ENCODE data around the gene CCDC50.

DNA sequence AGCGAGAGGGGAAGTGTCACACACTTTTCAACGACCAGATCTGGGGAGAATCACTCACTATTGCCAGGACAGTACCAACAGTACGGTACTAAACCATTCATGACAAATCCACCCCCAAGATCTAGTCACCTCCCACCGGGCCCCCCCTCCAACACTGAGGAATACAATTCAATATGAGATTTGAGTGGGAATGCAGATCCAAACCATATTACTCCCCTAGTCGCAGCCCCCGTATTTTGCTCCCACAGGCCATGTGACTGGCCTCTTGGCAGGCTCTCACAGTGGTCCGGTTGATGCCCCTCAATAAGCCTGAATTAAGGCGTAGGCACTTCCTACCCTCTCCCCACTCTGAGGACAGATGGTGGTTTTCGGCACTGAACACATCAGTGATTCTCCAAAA lies 86.4 kb downstream of the CCDC50 start:
- TF ChIP-seq, protein P1, sequence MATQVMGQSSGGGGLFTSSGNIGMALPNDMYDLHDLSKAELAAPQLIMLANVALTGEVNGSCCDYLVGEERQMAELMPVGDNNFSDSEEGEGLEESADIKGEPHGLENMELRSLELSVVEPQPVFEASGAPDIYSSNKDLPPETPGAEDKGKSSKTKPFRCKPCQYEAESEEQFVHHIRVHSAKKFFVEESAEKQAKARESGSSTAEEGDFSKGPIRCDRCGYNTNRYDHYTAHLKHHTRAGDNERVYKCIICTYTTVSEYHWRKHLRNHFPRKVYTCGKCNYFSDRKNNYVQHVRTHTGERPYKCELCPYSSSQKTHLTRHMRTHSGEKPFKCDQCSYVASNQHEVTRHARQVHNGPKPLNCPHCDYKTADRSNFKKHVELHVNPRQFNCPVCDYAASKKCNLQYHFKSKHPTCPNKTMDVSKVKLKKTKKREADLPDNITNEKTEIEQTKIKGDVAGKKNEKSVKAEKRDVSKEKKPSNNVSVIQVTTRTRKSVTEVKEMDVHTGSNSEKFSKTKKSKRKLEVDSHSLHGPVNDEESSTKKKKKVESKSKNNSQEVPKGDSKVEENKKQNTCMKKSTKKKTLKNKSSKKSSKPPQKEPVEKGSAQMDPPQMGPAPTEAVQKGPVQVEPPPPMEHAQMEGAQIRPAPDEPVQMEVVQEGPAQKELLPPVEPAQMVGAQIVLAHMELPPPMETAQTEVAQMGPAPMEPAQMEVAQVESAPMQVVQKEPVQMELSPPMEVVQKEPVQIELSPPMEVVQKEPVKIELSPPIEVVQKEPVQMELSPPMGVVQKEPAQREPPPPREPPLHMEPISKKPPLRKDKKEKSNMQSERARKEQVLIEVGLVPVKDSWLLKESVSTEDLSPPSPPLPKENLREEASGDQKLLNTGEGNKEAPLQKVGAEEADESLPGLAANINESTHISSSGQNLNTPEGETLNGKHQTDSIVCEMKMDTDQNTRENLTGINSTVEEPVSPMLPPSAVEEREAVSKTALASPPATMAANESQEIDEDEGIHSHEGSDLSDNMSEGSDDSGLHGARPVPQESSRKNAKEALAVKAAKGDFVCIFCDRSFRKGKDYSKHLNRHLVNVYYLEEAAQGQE (IDR thresholded peaks at IDR 0.05; ENCODE audit: insufficient replicate concordance, low read depth) = no peak
- TF ChIP-seq, protein P2, sequence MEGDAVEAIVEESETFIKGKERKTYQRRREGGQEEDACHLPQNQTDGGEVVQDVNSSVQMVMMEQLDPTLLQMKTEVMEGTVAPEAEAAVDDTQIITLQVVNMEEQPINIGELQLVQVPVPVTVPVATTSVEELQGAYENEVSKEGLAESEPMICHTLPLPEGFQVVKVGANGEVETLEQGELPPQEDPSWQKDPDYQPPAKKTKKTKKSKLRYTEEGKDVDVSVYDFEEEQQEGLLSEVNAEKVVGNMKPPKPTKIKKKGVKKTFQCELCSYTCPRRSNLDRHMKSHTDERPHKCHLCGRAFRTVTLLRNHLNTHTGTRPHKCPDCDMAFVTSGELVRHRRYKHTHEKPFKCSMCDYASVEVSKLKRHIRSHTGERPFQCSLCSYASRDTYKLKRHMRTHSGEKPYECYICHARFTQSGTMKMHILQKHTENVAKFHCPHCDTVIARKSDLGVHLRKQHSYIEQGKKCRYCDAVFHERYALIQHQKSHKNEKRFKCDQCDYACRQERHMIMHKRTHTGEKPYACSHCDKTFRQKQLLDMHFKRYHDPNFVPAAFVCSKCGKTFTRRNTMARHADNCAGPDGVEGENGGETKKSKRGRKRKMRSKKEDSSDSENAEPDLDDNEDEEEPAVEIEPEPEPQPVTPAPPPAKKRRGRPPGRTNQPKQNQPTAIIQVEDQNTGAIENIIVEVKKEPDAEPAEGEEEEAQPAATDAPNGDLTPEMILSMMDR (IDR thresholded peaks at IDR 0.05; ENCODE audit: insufficient read depth, low read length) = no peak
- no peak for TF ChIP-seq POLR2AphosphoS5 (IDR thresholded peaks at IDR 0.05; ENCODE audit: low read depth)
